HG03354 (cell line): ENCODE results near the gene ICAM1.
"Not testable (repeated sequence)": the region's sequence is repeated elsewhere in the genome, so short reads cannot be mapped to it uniquely, and the experiment has no call there.

ENCODE experiments used
- ATAC-seq: cut with Tn5 transposase; IDR thresholded peaks from one replicate; pipeline ENCODE4 v1.9.1; 2021; ENCODE audit warnings: mild to moderate bottlenecking; ENCODE audit not compliant: unreplicated experiment, poor library complexity, severe bottlenecking

Gene ICAM1

DNA sequence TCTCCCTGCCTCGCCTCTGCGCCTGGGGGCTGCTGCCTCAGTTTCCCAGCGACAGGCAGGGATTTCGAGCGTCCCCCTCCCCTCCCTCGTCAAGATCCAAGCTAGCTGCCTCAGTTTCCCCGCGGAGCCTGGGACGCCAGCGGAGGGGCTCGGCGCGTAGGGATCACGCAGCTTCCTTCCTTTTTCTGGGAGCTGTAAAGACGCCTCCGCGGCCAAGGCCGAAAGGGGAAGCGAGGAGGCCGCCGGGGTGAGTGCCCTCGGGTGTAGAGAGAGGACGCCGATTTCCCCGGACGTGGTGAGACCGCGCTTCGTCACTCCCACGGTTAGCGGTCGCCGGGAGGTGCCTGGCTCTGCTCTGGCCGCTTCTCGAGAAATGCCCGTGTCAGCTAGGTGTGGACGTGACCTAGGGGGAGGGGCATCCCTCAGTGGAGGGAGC, 722 bp upstream of the ICAM1 start:
- ATAC-seq: peak; percentile 46

DNA sequence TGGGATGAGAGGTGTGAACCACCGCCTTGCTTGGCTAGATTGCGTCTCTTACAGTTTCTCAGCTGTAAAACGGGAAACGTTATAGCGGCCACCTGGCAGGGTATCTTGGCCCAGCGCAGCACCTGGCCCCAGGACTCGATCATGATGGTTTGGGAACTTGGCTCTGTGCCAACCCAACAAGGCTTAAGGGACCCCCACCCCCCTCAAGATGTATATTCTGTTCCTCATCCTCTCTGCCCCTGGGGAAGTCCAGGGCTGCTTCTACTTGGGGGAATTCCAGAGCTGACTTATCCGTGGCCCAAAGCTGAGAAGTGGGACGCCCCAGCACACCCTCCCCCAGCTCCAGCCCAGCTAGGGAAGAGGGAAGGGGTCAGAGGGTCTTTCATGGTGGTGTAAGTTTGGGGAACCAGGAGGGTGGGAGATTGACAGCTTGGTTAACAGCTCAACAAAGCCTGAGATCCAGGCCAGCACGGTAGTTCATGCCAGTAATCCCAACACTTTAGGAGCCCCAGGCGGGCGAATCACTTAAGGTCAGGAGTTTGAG, 695 bp downstream of the ICAM1 start:
- peak; percentile 29 for ATAC-seq

- no peak for ATAC-seq
Observed at GRCh38 chr19:10274589-10274988, 3.7 kb downstream of the ICAM1 start.

DNA sequence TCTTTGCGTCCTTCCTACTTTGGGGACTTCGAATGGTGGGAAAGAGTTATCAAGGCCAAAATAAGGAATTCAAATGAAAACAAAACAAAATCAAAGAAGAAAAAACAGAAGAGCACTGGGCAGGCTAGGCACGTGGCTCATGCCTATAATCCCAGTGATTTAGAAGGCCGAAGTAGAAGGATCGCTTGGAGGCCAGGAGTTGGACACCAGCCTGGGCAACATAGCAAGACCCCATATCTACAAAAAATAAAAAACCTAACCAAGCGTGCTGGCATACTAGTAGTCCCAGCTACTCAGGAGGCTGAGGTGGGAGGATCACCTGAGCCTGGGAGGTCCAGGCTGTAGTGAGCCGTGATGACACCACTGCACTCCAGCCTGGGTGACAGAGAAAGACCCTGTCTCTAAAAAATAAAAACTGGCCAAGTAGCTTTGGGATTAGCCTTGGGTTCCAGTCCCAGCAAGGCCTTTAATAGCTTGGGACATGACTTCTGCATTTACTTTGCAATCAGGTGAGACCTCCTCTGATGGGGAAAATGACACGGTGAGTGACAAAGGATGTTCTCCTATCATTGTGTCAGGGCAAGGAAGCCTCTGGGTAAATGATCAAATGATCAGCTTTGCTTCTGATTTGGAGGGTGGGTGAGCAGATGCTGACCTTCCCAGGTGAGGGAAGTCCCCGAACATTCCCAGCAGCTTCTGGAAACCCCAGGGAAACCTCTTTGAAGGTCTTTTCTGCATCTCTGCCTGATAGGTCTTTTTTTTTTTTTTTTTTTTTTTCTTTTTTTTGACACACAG, 7.1 kb downstream of the ICAM1 start:
- no peak for ATAC-seq

DNA sequence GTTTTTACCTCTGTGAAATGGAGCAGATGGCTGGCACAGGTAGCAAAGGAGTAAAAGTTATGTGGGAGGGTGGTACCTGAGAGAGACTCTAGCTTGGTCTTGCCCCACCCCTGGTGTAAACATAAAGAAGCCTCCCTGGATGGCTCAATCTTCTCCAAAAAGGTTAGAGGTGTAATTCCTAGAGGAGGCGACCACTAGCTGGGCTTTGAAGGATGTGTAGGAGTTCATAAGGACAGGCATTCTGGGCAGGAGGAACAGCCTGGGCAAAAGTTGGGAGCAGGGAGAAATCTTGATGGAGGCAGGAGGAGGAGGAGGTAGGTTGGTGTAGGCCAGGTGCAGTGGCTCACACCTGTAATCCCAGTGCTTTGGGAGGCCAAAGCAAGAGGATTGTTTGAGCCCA, 8.0 kb downstream of the ICAM1 start:
- ATAC-seq: no peak

DNA sequence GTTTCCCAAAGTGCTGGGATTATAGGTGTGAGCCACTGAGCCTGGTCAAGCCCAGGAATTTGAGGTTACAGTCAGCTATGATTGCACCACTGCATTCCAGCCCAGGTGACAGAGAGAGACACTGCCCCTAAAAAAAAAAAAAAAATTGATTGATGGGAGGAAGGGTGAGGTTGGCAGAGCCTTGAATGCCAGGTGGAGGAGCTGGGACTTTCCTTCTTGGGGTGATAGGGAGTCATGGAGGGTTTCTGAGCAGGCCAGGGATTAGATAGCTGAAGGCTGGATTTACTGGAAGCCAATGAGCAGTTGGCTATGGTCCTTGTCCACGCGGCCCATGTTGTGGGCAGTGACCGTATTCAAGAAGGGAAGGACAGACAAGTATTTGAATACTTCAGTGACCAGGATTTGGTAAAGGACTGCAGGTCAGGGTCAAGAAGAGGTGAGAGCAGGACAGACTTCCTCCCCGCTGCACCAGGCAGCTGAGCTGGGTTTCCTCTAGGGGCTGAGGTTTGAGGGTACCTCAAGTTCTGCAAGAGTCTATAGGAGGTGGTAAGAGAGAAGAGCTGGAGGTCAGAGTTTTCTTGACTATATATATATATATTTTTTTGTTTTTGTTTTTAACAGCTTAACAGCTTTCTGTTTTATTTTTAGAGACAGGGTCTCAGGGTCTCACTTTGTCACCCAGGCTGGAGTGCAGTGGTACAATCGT, 9.0 kb downstream of the ICAM1 start:
- ATAC-seq: no peak

GRCh38 chr19:10282043-10282442, 11.1 kb downstream of the ICAM1 start:
- ATAC-seq: not testable (repeated sequence)

GRCh38 chr19:10283301-10284064, 12.6 kb downstream of the ICAM1 start:
- ATAC-seq: no peak

DNA sequence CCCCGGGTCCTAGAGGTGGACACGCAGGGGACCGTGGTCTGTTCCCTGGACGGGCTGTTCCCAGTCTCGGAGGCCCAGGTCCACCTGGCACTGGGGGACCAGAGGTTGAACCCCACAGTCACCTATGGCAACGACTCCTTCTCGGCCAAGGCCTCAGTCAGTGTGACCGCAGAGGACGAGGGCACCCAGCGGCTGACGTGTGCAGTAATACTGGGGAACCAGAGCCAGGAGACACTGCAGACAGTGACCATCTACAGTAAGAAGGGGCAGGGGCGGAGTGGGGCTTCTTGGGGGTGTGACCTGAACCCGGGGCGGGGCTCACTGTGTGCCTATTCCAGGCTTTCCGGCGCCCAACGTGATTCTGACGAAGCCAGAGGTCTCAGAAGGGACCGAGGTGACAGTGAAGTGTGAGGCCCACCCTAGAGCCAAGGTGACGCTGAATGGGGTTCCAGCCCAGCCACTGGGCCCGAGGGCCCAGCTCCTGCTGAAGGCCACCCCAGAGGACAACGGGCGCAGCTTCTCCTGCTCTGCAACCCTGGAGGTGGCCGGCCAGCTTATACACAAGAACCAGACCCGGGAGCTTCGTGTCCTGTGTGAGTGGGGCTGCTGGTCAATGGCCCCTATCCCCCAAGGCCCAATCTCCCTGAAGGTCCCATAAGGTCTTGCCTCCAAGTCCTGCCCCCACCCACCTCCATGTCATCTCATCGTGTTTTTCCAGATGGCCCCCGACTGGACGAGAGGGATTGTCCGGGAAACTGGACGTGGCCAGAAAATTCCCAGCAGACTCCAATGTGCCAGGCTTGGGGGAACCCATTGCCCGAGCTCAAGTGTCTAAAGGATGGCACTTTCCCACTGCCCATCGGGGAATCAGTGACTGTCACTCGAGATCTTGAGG, 13.4 kb downstream of the ICAM1 start:
- ATAC-seq: no peak

DNA sequence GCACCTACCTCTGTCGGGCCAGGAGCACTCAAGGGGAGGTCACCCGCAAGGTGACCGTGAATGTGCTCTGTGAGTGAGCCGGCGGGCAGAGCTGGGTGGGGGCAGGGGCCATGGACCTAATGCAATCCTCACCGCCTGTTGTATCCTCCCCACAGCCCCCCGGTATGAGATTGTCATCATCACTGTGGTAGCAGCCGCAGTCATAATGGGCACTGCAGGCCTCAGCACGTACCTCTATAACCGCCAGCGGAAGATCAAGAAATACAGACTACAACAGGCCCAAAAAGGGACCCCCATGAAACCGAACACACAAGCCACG, 14.0 kb downstream of the ICAM1 start:
- ATAC-seq: no peak

GRCh38 chr19:10285393-10285792, 14.5 kb downstream of the ICAM1 start:
- no peak for ATAC-seq

GRCh38 chr19:10286803-10287737, 16.1 kb downstream of the ICAM1 start, which contains the start of gene ICAM4:
TSS of gene ICAM4 (plus strand) at chr19:10286955. CDS start at chr19:10287013, 58 bp downstream.
- ATAC-seq: no peak

GRCh38 chr19:10288662-10289166, 17.8 kb downstream of the ICAM1 start:
- ATAC-seq: no peak

DNA sequence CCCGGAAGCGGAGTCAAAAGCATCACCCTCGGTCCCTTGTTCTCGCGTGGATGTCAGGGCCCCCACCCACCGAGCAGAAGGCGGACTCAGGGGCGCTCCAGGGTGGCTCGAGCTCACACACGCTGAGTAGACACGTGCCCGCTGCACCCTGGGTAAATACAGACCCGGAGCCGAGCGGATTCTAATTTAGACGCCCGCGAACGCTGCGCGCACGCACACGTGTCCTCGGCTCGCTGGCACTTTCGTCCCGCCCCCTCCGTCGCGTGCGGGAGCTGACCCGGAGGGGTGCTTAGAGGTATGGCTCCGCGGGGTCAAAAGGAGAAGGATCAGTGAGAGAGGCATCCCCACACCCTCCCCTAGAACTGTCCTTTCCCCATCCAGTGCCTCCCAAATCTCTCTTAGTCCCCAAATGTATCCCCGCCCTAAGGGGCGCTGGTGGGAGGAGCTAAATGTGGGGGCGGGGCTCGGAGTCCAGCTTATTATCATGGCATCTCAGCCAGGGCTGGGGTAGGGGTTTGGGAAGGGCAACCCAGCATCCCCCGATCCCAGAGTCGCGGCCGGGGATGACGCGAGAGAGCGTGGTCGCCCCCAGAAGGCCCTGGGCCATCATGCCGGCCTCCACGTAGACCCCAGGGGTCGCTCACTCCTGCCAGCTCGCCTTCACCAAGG, 18.4 kb downstream of the ICAM1 start:
- ATAC-seq: no peak

GRCh38 chr19:10289836-10290356, 19.0 kb downstream of the ICAM1 start, which contains the start of gene ICAM5:
TSS of gene ICAM5 (plus strand) at chr19:10289952. CDS start at chr19:10290044, 92 bp downstream.
- no peak for ATAC-seq

GRCh38 chr19:10290357-10290875, 19.5 kb downstream of the ICAM1 start:
- no peak for ATAC-seq
